A549 (cell line): ENCODE results near the gene ANP32A. TPM values are rescaled to one million over a fixed set of nuclear protein-coding genes. Genes with fewer than 3 reads are reported as not detected.
"Not testable (repeated sequence)": the region's sequence is repeated elsewhere in the genome, so short reads cannot be mapped to it uniquely, and the experiment has no call there.

ENCODE experiments used
- ATAC-seq, 2 experiments: fragments of 200-7000 bp in 1 of 2; fragments of >200 bp in 1 of 2; cut with Nextera tagmentation in 1 of 2; cut with Tn5 transposase in 1 of 2; 3 replicates each; pipeline versions ENCODE4 v1.8.0 to v1.9.1; 2018 to 2020; ENCODE audit warnings: mild to moderate bottlenecking in 1 of 2, moderate library complexity in 1 of 2
- CTCF ChIA-PET: fragments of 300-600 bp; sonication (Branson Sonifier 250); formaldehyde crosslinking; extraction: SDS; loops from one replicate; lab custom pipeline; 2021; ENCODE audit warnings: antibody characterized with exemption, inconsistent platforms; lab: Yijun Ruan, JAX
- POLR2A ChIA-PET: fragments of 350-600 bp; formaldehyde crosslinking; extraction: SDS; loops from one replicate; lab custom pipeline; 2021; ENCODE audit warnings: antibody characterized with exemption, inconsistent platforms; lab: Yijun Ruan, JAX
- DNase-seq, 2 experiments: peaks; one replicate each; pipeline versions ENCODE4 v3.0.0 to v3.0.0-alpha.2; 2011 to 2016; ENCODE audit warnings: low read depth in 1 of 2, low spot score in 1 of 2
- FAIRE-seq: peaks from 2 replicates; lab custom pipeline; 2011; peaks lifted over from hg19 to GRCh38; lab: Jason Lieb, UNC
- H3K27ac ChIP-seq, 2 experiments: fragments of >200 bp; sonication (Bioruptor Twin); formaldehyde crosslinking; 3 replicates each; pipeline ENCODE4 v1.5.1; 2016 to 2017
- H3K4me1 ChIP-seq: fragments of >200 bp; sonication (Bioruptor Twin); formaldehyde crosslinking; 3 replicates; pipeline ENCODE4 v1.6.1; 2016
- H3K4me2 ChIP-seq: fragments of >200 bp; sonication (Bioruptor Twin); formaldehyde crosslinking; 3 replicates; pipeline ENCODE4 v1.6.1; 2016
- H3K4me3 ChIP-seq: fragments of >200 bp; sonication (Bioruptor Twin); formaldehyde crosslinking; 3 replicates; pipeline ENCODE4 v1.5.1; 2016
- H3K9me3 ChIP-seq: fragments of >200 bp; sonication (Bioruptor Twin); formaldehyde crosslinking; 3 replicates; pipeline ENCODE4 v1.6.1; 2016
- BHLHE40 ChIP-seq: IDR thresholded peaks from 2 replicates; pipeline ENCODE4 v1.6.1; 2012; ENCODE audit warnings: low read depth, low read length, inconsistent platforms
- CBX2 ChIP-seq: fragments of 200-600 bp; sonication (generic); IDR thresholded peaks from 2 replicates; pipeline ENCODE4 v1.6.1; 2016; ENCODE audit warnings: low read depth, mild to moderate bottlenecking, borderline replicate concordance
- CHD2 ChIP-seq: fragments of 150-350 bp; IDR thresholded peaks from 2 replicates; pipeline ENCODE4 v1.6.1; 2014; ENCODE audit warnings: low read length; ENCODE audit not compliant: partially characterized antibody
- EHF ChIP-seq: fragments of 250-450 bp; sonication (Bioruptor Pico); IDR thresholded peaks from 2 replicates; pipeline ENCODE4 v1.5.0; 2020; ENCODE audit warnings: mild to moderate bottlenecking
- EHMT2 ChIP-seq: fragments of 200-600 bp; sonication (generic); IDR thresholded peaks from 2 replicates; pipeline ENCODE4 v1.6.1; 2016; ENCODE audit warnings: antibody characterized with exemption, low read depth, mild to moderate bottlenecking, moderate library complexity
- ESRRA ChIP-seq: fragments of 150-350 bp; IDR thresholded peaks from 2 replicates; pipeline ENCODE4 v1.6.1; 2014; ENCODE audit warnings: mild to moderate bottlenecking, low read length, borderline replicate concordance
- FOSL2 ChIP-seq, 2 experiments: fragments of 450-650 bp in 1 of 2; fragments of >200 bp in 1 of 2; sonication (Bioruptor Twin) in 1 of 2; formaldehyde crosslinking; IDR thresholded peaks; 2 replicates each; pipeline versions ENCODE4 v1.5.0 to v1.6.1; 2016 to 2020; ENCODE audit warnings: mild to moderate bottlenecking in 1 of 2, moderate library complexity in 1 of 2
- JUN ChIP-seq, 2 experiments: fragments of >200 bp; sonication (Bioruptor Twin); formaldehyde crosslinking; IDR thresholded peaks; 2 replicates in 1 of 2; 3 replicates in 1 of 2; pipeline ENCODE4 v1.6.1; 2016 to 2017
- KDM1A ChIP-seq: fragments of 200-600 bp; sonication (generic); IDR thresholded peaks from 2 replicates; pipeline ENCODE4 v1.6.1; 2016; ENCODE audit warnings: low read depth, mild to moderate bottlenecking
- KDM5A ChIP-seq: fragments of 200-600 bp; sonication (generic); IDR thresholded peaks from 2 replicates; pipeline ENCODE4 v1.6.1; 2016; ENCODE audit warnings: antibody characterized with exemption, mild to moderate bottlenecking
- MYC ChIP-seq: IDR thresholded peaks from 2 replicates; pipeline ENCODE4 v1.6.1; 2012; ENCODE audit warnings: mild to moderate bottlenecking, inconsistent platforms, low read length, improper control_type of control experiment, borderline replicate concordance
- POLR2A ChIP-seq: IDR thresholded peaks from 2 replicates; pipeline ENCODE4 v1.6.1; 2012; ENCODE audit warnings: mild to moderate bottlenecking, low read length
- POLR2AphosphoS2 ChIP-seq: conservative IDR thresholded peaks from 2 replicates; pipeline ENCODE4 v1.6.1; 2012; ENCODE audit warnings: low read length, improper control_type of control experiment, inconsistent platforms
- REST ChIP-seq: fragments of 200-600 bp; sonication (generic); IDR thresholded peaks from 2 replicates; pipeline ENCODE4 v1.6.1; 2016; ENCODE audit warnings: antibody characterized with exemption, mild to moderate bottlenecking, moderate library complexity
- USF2 ChIP-seq: fragments of 450-650 bp; IDR thresholded peaks from 2 replicates; pipeline ENCODE4 v1.6.1; 2014; ENCODE audit warnings: antibody characterized with exemption
- ZFP36 ChIP-seq: fragments of 450-650 bp; IDR thresholded peaks from 2 replicates; pipeline ENCODE4 v1.6.1; 2014; ENCODE audit warnings: borderline replicate concordance; ENCODE audit not compliant: partially characterized antibody
- WGBS: methylation state at CpG from one replicate; pipeline ENCODE4 v1.1.6; 2017; ENCODE audit errors: missing lambda C conversion rate; 5-methylcytosine and 5-hydroxymethylcytosine counted together
- polyA plus RNA-seq, 4 experiments: library from polyadenylated mRNA; depleted of rRNA in 3 of 4; stranded (reverse); fragments of >200 nt; fragmentation: RNase III in 1 of 4; extraction: RNeasy Plus Mini Kit Qiagen cat#74134 plus additional on column Dnase treatment in 1 of 4; gene quantifications; 2 replicates in 3 of 4; 3 replicates in 1 of 4; pipeline ENCODE4 v1.2.3, GENCODE V29; 2011 to 2017

Gene ANP32A
- polyA plus RNA-seq, 2 of the 4 experiments (the other 2 are of a cell fraction): 208 to 354 TPM

GRCh38 chr15:68764090-68764489, 56.6 kb downstream of the ANP32A start:
- DNase-seq: no peak
- no peak for ATAC-seq
- POLR2A ChIA-PET: no interaction called here
- TF ChIP-seq BHLHE40: no peak
- TF ChIP-seq FOSL2 (IDR thresholded peaks at IDR 0.05): no peak
- TF ChIP-seq FOSL2 (CRISPR knock-in tag; IDR thresholded peaks at IDR 0.05): peak; percentile 50; the same call in 1 of the 2 replicates
- TF ChIP-seq, all 56 proteins: peak for 1
- Histone ChIP-seq H3K4me3 (no peak overlapping the region), H3K27ac (no peak overlapping the region), H3K9me3 (no peaks in the 10 kb centered on the region), H3K4me2 (no peak overlapping the region), H3K4me1 (peaks cover 8% of the 10 kb centered on the region)
- CTCF ChIA-PET: interaction anchor here (0.6 to 3.1 kb wide), 6 partner anchors 16 to 511 kb away, joined by 3 to 15 read pairs (median 3); no protein-coding TSS in a partner anchor
- FAIRE-seq: no peak
- WGBS: 25% methylated on average over 1 of the region's 1 CpG

GRCh38 chr15:68763063-68763462, 57.6 kb downstream of the ANP32A start:
- FAIRE-seq (no peak), DNase-seq (no peak), ATAC-seq (no peak)
- POLR2A ChIA-PET: no interaction called here
- H3K4me3 ChIP-seq: no peak overlapping the region
- H3K4me2 ChIP-seq: no peak overlapping the region
- peaks cover 2% of the 10 kb centered on the region for H3K4me1 ChIP-seq
- H3K27ac ChIP-seq: no peak overlapping the region
- TF ChIP-seq CBX2: no peak
- no peak for TF ChIP-seq MYC
- no peak for TF ChIP-seq EHMT2
- no peak for TF ChIP-seq POLR2A
- no peak for TF ChIP-seq POLR2AphosphoS2
- TF ChIP-seq JUN (IDR thresholded peaks at IDR 0.05): no peak
- H3K9me3 ChIP-seq: no peaks in the 10 kb centered on the region
- CTCF ChIA-PET: interaction anchor here (0.6 to 3.1 kb wide), 5 partner anchors 13 to 112 kb away, joined by 3 to 15 read pairs (median 3); no protein-coding TSS in a partner anchor
- WGBS: 68% methylated on average over 4 of the region's 4 CpGs

DNA sequence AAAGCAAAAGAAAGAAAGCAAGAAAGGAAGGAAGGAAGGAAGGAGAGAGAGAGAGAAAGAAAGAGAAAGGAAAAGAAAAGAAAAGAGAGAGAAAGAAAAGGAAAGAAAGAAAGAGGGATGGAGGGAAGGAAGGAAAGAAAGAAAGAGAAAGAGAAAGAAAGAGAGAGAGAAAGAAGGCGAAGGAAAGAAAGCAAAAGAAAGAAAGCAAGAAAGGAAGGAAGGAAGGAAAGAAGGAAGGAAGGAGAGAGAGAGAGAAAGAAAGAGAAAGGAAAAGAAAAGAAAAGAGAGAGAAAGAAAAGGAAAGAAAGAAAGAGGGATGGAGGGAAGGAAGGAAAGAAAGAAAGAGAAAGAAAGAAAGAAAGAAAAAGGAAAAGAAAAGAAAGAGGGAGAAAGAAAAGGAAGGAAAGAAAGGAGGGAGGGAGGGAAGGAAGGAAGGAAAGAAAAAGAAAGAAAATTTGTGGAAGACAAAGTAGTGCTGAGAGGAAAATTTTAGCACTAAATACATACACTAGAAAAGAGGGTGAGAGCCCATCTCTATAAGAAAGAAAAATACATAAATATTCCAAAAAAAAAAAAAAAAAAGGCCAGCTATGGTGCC, 60.6 kb downstream of the ANP32A start:
- CTCF ChIA-PET: interaction anchor here (1.2 kb wide), 1 partner anchor 29 kb away, joined by 3 read pairs; no protein-coding TSS in a partner anchor
- H3K27ac ChIP-seq, H3K9me3 ChIP-seq, H3K4me3 ChIP-seq, FAIRE-seq, H3K4me1 ChIP-seq, DNase-seq, POLR2A ChIA-PET, H3K4me2 ChIP-seq, ATAC-seq: not testable (repeated sequence)
- WGBS: 56% methylated on average over 1 of the region's 1 CpG

- ChIA-PET CTCF (interaction anchor here (1.0 to 5.3 kb wide), 5 partner anchors 10 to 120 kb away, joined by 3 to 19 read pairs (median 3); no protein-coding TSS in a partner anchor), POLR2A (interaction anchor here (0.7 kb wide), 1 partner anchor 15 kb away, joined by 3 read pairs; no protein-coding TSS in a partner anchor)
- FAIRE-seq (peak; percentile 7), DNase-seq (no peak), ATAC-seq (no peak)
- no peak overlapping the region for H3K27ac ChIP-seq
- H3K4me3 ChIP-seq: no peak overlapping the region
- TF ChIP-seq JUN (IDR thresholded peaks at IDR 0.05) (no peak), KDM1A (no peak), REST (no peak), ZFP36 (no peak), USF2 (no peak), EHF (CRISPR knock-in tag) (no peak), ESRRA (no peak), KDM5A (no peak), CHD2 (no peak)
- 16% methylated on average over 2 of the region's 2 CpGs for WGBS
- H3K4me1 ChIP-seq: no peaks in the 10 kb centered on the region
- H3K4me2 ChIP-seq: no peak overlapping the region
- no peaks in the 10 kb centered on the region for H3K9me3 ChIP-seq
Observed at GRCh38 chr15:68755731-68756130, 65.0 kb downstream of the ANP32A start.
